ENCODE data around the gene FGD5.

DNA sequence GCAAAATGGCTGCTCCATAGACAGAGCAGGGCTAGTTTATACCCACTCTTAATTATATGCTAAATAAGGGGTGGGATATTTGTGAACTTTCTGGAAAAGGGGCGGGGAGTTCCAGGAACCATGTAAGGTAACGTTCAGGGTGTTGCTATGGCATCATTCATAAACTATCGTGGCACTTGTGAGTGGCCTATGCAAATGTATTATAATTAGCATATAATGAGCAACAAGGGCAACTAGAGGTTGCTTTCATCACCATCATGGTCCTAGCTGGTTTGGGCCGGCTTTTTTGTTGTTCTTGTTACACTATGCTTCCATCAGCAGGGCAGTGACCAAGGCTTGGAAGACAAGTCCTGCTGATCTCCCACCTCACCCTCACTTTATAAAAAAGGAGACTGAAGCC lies 43.2 kb upstream of the FGD5 start:
- no peak for TF ChIP-seq POLR2A (IDR thresholded peaks at IDR 0.05)
- TF ChIP-seq, protein P1, sequence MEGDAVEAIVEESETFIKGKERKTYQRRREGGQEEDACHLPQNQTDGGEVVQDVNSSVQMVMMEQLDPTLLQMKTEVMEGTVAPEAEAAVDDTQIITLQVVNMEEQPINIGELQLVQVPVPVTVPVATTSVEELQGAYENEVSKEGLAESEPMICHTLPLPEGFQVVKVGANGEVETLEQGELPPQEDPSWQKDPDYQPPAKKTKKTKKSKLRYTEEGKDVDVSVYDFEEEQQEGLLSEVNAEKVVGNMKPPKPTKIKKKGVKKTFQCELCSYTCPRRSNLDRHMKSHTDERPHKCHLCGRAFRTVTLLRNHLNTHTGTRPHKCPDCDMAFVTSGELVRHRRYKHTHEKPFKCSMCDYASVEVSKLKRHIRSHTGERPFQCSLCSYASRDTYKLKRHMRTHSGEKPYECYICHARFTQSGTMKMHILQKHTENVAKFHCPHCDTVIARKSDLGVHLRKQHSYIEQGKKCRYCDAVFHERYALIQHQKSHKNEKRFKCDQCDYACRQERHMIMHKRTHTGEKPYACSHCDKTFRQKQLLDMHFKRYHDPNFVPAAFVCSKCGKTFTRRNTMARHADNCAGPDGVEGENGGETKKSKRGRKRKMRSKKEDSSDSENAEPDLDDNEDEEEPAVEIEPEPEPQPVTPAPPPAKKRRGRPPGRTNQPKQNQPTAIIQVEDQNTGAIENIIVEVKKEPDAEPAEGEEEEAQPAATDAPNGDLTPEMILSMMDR (IDR thresholded peaks at IDR 0.05): no peak

All from heart left ventricle (tissue), 13 donors.